SJSA1 (cell line): ENCODE results near the gene ALS2. TPM values are rescaled to one million over a fixed set of nuclear protein-coding genes. Genes with fewer than 3 reads are reported as not detected.

ENCODE experiments used
- DNase-seq, 2 experiments: peaks; one replicate each; pipeline ENCODE4 v3.0.0-alpha.2; 2015 to 2020; ENCODE audit warnings: low spot score in 2 of 2, low read depth in 1 of 2
- H3K27ac ChIP-seq: fragments of 250-450 bp; sonication (Bioruptor Pico); 2 replicates; pipeline ENCODE4 v1.5.1; 2020; ENCODE audit warnings: mild to moderate bottlenecking, moderate library complexity
- H3K27me3 ChIP-seq: fragments of 250-450 bp; sonication (Bioruptor Pico); replicated peaks from 2 replicates; pipeline ENCODE4 v1.5.1; 2020; ENCODE audit warnings: mild to moderate bottlenecking, moderate library complexity
- H3K36me3 ChIP-seq: fragments of 250-450 bp; sonication (Bioruptor Pico); 2 replicates; pipeline ENCODE4 v1.5.1; 2020; ENCODE audit warnings: mild to moderate bottlenecking
- H3K4me1 ChIP-seq: fragments of 250-450 bp; sonication (Bioruptor Pico); replicated peaks from 2 replicates; pipeline ENCODE4 v1.6.1; 2021; ENCODE audit warnings: mild to moderate bottlenecking
- H3K4me3 ChIP-seq: fragments of 250-450 bp; sonication (Bioruptor Pico); 2 replicates; pipeline ENCODE4 v1.5.1; 2020; ENCODE audit warnings: mild to moderate bottlenecking
- H3K9me3 ChIP-seq: fragments of 250-450 bp; sonication (Bioruptor Pico); replicated peaks from 2 replicates; pipeline ENCODE4 v1.5.1; 2020; ENCODE audit warnings: mild to moderate bottlenecking
- total RNA-seq: library from RNA; depleted of rRNA; stranded (reverse); fragments of >200 nt; shearing (Covaris generic); gene quantifications from 2 replicates; pipeline ENCODE4 v1.2.3, GENCODE V29; 2014

The ALS2 gene
- total RNA-seq, 1 experiment from 2014 or later = 28.2 TPM

DNA sequence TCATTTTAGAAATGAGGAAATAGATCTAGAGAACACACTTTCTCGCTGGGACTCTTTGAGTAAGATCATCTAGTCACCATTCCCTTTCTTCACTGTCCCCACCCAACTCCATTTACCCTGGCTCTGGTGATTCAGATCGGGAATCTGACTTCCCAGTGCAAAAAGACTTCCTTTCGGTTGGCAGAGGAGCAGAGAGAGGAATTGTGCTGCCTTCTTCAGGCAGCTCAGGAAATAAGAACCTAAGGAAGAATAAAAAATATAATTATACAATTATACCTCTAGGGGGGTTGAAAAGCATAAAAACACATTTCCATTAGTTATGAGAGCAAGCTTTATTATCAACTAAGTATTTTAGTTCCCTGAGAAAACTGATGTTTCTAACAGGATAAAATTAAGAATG, 73.0 kb downstream of the ALS2 start:
- Histone ChIP-seq H3K4me1 (no peaks in the 10 kb centered on the region), H3K27me3 (no peaks in the 10 kb centered on the region), H3K4me3 (no peak overlapping the region), H3K36me3 (peaks cover 63% of the 10 kb centered on the region), H3K27ac (no peak overlapping the region), H3K9me3 (no peaks in the 10 kb centered on the region)
- peak in 1 of 2 experiments; percentile 10 for DNase-seq

DNA sequence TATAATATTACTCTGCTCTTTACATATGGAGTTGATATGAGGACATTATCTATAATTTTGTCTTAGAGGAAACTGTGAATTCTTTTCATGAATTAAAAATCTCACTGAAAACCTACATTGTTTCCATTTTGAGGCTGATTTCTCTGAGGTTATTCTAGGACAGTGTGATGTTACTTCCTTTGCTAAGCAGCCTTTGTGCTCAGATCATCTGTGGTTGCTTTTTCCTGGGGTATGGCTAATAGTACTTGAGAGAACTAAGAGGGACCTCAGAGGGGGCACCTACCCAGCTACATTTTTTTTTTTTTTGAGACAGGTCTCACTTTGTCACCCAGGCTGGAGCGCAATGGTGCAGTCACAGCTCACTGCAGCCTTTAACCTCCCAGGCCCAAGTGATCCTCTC, 73.6 kb downstream of the ALS2 start:
- H3K4me1 ChIP-seq = no peaks in the 10 kb centered on the region
- no peaks in the 10 kb centered on the region for H3K9me3 ChIP-seq
- peaks cover 69% of the 10 kb centered on the region for H3K36me3 ChIP-seq
- no peaks in the 10 kb centered on the region for H3K27me3 ChIP-seq
- H3K4me3 ChIP-seq = no peak overlapping the region
- H3K27ac ChIP-seq = no peak overlapping the region
- no peak for DNase-seq

DNA sequence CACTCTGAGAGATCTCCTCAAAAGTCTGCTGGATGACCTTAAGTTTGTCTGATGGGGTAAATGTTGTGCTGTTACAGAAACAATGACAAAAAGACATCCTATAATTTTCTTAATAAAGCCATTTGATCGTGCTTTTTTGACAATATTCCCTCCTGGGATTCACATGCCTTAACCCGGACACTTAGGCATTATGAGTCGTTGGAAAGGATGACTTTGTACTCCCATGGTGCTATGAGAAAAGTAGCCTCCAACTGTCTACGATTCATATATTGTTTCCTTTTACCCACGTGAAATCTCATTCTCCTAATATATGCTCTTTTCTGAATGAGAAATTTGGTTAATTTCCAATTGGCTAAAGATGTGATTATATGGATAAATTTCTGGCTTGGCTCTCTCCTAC, 76.2 kb downstream of the ALS2 start:
- Histone ChIP-seq H3K36me3 (peaks cover 64% of the 10 kb centered on the region), H3K9me3 (no peaks in the 10 kb centered on the region), H3K27me3 (no peaks in the 10 kb centered on the region), H3K4me1 (peaks cover 5% of the 10 kb centered on the region), H3K4me3 (no peak overlapping the region), H3K27ac (no peak overlapping the region)
- no peak for DNase-seq

DNA sequence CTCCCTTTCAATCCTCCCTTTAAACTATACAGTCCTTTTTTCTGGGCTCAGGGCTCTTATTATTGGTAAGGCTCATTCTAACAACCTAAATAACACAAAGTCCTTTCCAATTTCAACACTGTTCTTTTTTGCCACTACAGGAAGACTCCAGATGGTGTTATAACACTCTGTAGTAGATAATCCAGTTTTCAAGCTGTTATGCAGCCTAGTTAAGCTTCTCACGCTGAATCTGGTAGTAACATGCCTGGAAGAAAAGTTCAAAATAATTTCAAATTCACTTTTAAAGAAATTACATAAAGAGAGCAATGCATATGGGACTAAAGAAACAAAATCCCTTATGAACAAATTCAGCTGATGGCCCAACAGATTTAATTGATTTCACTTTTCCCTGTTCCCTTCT, 79.1 kb downstream of the ALS2 start:
- H3K36me3 ChIP-seq = peaks cover 46% of the 10 kb centered on the region
- H3K9me3 ChIP-seq = no peaks in the 10 kb centered on the region
- H3K4me3 ChIP-seq = no peak overlapping the region
- H3K4me1 ChIP-seq = peaks cover 34% of the 10 kb centered on the region
- no peak overlapping the region for H3K27ac ChIP-seq
- H3K27me3 ChIP-seq = no peaks in the 10 kb centered on the region
- no peak for DNase-seq

DNA sequence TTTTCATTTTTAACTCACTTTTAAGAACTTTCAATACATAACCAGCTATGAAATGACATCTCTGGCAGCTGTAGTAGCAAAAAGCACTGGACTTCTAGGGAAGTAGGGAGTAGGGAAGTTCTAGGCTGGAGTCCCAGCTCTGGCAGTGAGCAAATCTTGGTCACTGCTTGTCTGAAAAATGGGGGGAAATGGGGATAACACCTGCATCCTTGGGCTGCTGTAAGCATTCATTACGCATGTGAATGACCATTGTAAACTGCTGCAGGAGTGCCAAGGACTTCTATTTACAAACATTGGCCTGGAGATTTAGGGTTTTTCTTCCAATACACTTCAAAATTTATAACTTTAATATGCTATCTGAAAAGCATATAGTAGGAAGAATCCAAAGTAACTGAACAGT, 81.3 kb downstream of the ALS2 start:
- Histone ChIP-seq H3K4me1 (peaks cover 46% of the 10 kb centered on the region), H3K36me3 (peaks cover 33% of the 10 kb centered on the region), H3K4me3 (no peak overlapping the region), H3K27ac (peak overlapping the region; percentile 78), H3K9me3 (no peaks in the 10 kb centered on the region), H3K27me3 (no peaks in the 10 kb centered on the region)
- DNase-seq = no peak

DNA sequence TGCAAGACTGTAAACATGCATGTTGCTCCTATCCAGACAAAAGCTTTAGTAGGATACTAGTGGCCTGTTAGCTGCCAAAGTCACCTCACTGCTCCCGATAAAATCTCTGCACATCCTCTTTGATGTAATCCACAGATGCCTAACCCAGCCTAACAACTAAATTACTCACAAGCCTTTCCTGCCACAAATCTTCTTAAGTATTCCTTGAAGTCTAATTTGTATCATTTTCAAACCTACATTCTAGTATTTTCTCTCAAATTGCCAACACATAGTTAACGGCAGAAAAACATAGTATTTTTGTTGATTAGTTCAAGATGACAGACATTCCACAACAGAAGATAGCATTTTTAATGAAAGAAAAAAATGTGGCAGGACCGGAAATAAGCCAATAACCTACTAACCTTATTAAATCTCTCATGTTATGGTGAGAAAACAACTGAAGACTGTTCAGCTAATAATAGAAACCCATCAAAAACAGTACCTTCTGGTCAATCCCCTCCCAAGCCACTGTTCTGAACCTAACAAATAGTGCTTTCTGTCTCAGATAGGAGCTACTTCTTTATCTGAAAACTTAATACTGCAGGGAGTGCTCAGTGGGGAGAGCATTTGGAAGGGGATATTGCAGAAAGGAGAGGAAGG, 82.0 kb downstream of the ALS2 start, which contains the start of gene MPP4:
MPP4 (minus strand) TSS at position 57 of the 639 bp plus-strand sequence. CDS start 4,690 bp downstream, outside the sequence.
- Histone ChIP-seq H3K9me3 (no peaks in the 10 kb centered on the region), H3K27ac (peak within 1 kb of the TSS; percentile 78), H3K36me3 (peaks cover 26% of the 10 kb centered on the region), H3K4me3 (no peak within 1 kb of the TSS), H3K4me1 (peaks cover 46% of the 10 kb centered on the region), H3K27me3 (no peaks in the 10 kb centered on the region)
- DNase-seq = peak in 1 of 2 experiments; percentile 57

DNA sequence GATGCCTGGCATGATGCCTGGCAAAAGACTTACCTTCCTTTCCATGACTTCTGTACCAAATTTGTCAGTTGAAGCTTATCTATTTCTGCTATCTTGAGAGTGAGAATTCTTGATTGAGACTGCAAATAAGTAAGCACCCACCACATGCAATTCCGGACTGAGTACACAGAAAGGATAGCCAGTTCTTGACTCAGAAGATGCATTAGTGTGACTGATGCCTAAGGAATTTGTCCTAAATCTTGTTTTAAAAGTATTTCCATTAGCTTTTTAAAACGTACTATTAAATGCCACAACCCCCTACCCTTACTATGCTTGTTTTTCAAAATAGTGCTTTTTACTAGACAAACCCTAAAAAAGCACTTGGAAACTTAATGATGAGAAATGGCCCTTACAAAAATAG, 82.8 kb downstream of the ALS2 start:
- Histone ChIP-seq H3K4me3 (no peak overlapping the region), H3K36me3 (peaks cover 18% of the 10 kb centered on the region), H3K4me1 (peaks cover 46% of the 10 kb centered on the region), H3K9me3 (no peaks in the 10 kb centered on the region), H3K27me3 (no peaks in the 10 kb centered on the region), H3K27ac (peak overlapping the region; percentile 78)
- DNase-seq = peak; percentile 66 to 72

DNA sequence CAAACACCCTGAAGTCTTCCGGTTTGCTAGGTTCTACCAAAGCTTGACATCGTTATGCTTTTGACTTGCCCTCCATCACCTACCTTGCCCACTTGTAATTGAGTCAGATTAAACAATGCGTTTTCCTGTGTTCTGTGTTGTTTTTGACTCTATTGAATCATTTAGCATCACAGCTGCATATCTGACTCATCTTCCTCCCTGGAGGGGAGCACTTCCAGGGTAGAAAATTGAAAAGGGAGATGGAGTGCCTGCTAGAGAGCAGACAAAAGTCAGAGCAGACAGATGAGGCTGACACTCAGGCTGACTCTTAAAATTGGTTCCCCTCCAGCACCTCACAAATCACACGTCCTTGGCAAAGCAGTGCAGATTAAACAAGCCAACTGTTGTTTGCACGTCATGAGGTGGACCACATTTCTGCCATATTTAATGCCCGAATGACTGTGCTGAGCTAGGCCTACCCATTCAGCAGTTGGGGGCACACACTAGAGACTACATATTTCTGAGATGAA, 84.5 kb downstream of the ALS2 start:
- H3K9me3 ChIP-seq = no peaks in the 10 kb centered on the region
- H3K27me3 ChIP-seq = no peaks in the 10 kb centered on the region
- DNase-seq = peak; percentile 49 to 66
- no peak overlapping the region for H3K4me3 ChIP-seq
- H3K4me1 ChIP-seq = peaks cover 46% of the 10 kb centered on the region
- peak overlapping the region; percentile 78 for H3K27ac ChIP-seq
- H3K36me3 ChIP-seq = peaks cover 7% of the 10 kb centered on the region

DNA sequence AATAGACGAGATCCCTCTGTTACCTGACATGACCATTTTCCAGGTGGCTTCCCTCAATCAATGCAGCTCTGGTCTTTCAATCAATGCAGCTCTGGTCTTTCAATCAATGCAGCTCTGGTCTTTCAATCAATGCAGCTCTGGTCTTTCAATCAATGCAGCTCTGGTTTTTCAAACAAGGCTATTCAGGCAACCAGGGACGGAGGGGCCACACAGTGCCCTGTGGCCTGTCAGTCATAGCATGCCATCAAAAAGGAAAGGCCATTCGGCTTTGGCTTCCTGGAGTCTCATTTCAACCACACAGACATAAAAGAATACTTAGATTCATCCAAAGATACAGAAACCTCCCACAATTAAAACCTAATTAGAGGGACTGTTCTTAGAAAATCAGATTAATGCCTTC, 95.6 kb downstream of the ALS2 start:
- DNase-seq = no peak
- Histone ChIP-seq H3K9me3 (no peaks in the 10 kb centered on the region; the same call in 1 of the 2 replicates), H3K27me3 (no peaks in the 10 kb centered on the region), H3K4me3 (no peak overlapping the region), H3K36me3 (peaks cover 16% of the 10 kb centered on the region), H3K27ac (no peak overlapping the region), H3K4me1 (no peaks in the 10 kb centered on the region)

DNA sequence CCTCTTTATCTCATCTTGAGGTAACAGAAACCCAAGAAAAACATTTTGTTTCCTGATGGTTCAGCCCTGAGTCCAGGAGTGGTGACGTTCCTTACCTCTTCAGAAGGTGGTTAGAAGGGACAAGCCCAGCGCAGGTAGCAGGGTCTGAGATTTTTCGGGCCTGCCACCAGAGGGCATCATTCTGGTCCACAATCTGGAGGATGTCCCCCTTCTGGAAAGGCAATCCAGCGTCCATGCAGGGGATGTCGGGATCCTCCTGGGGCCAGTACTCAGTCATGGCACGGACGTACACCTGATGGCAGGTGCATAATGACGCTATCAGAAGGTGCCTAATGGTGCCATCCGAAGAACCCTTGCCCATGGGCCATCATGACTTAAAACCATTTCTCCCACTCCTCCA, 100.0 kb downstream of the ALS2 start:
- peak; percentile 21 to 54 for DNase-seq
- no peaks in the 10 kb centered on the region for H3K27me3 ChIP-seq
- H3K9me3 ChIP-seq = no peaks in the 10 kb centered on the region; the same call in 1 of the 2 replicates
- H3K4me1 ChIP-seq = no peaks in the 10 kb centered on the region
- no peak overlapping the region for H3K27ac ChIP-seq
- peaks cover 20% of the 10 kb centered on the region for H3K36me3 ChIP-seq
- H3K4me3 ChIP-seq = no peak overlapping the region

DNA sequence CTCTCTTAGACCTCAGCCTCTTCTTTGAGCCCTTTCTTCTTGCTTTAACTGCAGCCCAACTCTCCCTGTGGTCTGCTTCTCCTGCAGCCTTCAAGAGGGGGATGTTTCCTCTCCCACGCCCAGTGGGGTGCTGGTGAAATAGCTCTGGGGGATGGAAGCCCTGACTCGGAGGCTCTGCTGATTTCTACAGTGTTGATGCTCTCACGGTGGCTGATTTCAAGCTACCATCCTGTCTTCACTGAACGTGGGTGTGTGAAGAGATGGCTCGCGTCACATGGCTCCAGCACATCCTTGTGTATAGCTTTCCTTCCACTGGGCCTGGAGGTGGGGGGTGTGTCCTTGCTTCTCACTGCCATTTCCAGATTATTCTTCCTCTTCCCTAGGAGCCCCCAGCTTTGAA, 102.3 kb downstream of the ALS2 start:
- no peaks in the 10 kb centered on the region; the same call in 1 of the 2 replicates for H3K9me3 ChIP-seq
- no peak overlapping the region for H3K27ac ChIP-seq
- H3K36me3 ChIP-seq = peaks cover 17% of the 10 kb centered on the region
- no peaks in the 10 kb centered on the region for H3K27me3 ChIP-seq
- no peak overlapping the region for H3K4me3 ChIP-seq
- H3K4me1 ChIP-seq = no peaks in the 10 kb centered on the region
- no peak for DNase-seq

DNA sequence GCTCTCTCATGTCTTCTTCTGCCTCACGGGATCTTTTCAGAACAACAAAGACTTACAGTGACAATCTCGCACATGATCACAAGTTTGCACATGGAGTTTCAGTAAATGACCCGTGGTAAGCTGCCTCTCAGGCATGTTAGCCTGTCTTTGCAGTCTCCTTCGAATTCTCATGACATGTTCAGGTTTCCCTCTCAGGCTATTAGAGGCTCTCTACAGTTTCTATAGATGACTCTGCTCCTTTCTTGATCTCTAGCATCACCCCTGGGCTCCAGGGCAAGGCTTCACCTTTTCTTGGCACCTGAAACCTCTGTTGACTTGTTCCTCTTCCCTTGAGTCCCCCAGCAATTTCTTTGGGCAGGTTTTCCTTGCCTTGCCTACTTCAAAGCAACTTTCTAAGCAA, 105.3 kb downstream of the ALS2 start:
- Histone ChIP-seq H3K36me3 (peaks cover 6% of the 10 kb centered on the region; the same call in 1 of the 2 replicates), H3K4me1 (no peaks in the 10 kb centered on the region), H3K27ac (no peak overlapping the region), H3K9me3 (no peaks in the 10 kb centered on the region; the same call in 1 of the 2 replicates), H3K4me3 (no peak overlapping the region), H3K27me3 (no peaks in the 10 kb centered on the region)
- no peak for DNase-seq

DNA sequence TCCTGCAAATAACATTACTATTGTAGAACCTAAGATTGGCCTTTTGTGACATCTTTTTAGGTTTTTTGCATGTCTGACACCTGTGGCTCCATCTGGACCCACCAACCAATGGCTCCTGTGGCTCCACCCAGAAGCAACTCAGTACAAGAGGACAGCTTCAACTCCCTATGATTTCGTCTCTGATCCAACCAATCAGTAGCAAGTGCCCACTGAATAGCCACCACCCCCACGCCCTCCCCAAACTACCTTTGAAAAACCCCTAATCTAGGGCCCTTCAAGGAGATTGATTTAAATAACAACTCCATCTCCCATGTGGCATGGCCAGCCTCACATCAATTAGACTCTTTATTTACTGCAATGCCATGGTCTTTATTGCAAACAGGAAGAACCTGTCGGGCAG, 105.9 kb downstream of the ALS2 start:
- Histone ChIP-seq H3K4me1 (no peaks in the 10 kb centered on the region), H3K36me3 (peaks cover under 1% of the 10 kb centered on the region; the same call in 1 of the 2 replicates), H3K9me3 (no peaks in the 10 kb centered on the region), H3K27me3 (no peaks in the 10 kb centered on the region), H3K4me3 (no peak overlapping the region), H3K27ac (no peak overlapping the region)
- DNase-seq = no peak

DNA sequence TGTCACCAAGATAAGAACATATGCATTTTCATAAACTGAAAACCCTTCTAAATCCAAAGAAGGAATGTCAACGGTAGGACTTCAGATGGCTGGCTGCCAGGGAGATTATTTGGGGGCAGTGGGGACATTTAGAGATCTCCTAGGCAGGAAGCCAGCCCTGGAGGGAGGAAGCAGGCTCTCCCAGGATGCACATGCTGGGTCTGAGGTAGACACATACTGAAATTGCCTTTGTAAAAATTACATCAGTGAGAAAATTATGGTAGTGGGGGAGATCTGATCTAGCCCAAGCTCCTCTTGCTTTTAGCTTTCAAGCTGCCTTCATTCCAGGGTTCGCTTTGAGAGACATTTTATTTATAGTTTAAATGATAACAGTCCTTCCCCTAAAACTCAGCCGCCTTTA, 106.4 kb downstream of the ALS2 start:
- Histone ChIP-seq H3K36me3 (no peaks in the 10 kb centered on the region), H3K4me3 (no peak overlapping the region), H3K4me1 (no peaks in the 10 kb centered on the region), H3K27me3 (no peaks in the 10 kb centered on the region), H3K9me3 (no peaks in the 10 kb centered on the region), H3K27ac (no peak overlapping the region)
- DNase-seq = no peak
